Endothelial cell of umbilical vein (primary cell): ENCODE data around the gene BARX1. TPM values are rescaled to one million over a fixed set of nuclear protein-coding genes. Genes with fewer than 3 reads are reported as not detected.

Source experiments
- BruUV-seq: library from RNA; stranded (reverse); fragments of 400-500 nt; replicated peaks from 2 replicates; lab custom pipeline; 2021; lab: Mats Ljungman, UMichigan
- CTCF ChIA-PET: fragments of 300-600, 350-600 bp; sonication (Branson Sonifier 250); formaldehyde crosslinking; loops from one replicate; lab custom pipeline; 2021; ENCODE audit warnings: antibody characterized with exemption, inconsistent platforms; lab: Charles Lee
- POLR2A ChIA-PET: fragments of 300-600, 350-600 bp; sonication (Branson Sonifier 250); formaldehyde crosslinking; loops from one replicate; lab custom pipeline; 2021; ENCODE audit warnings: antibody characterized with exemption, inconsistent platforms; lab: Charles Lee
- DNase-seq: peaks from one replicate; pipeline ENCODE4 v3.0.0-alpha.2; 2011; ENCODE audit warnings: low read depth, low spot score
- FAIRE-seq: peaks from 2 replicates; lab custom pipeline; 2011; peaks lifted over from hg19 to GRCh38; lab: Jason Lieb, UNC
- H2AFZ ChIP-seq: 2 replicates; pipeline ENCODE4 v1.6.0; 2012; ENCODE audit warnings: low read depth, low read length, control low read depth, inconsistent platforms
- H3K27ac ChIP-seq: 2 replicates; pipeline ENCODE4 v1.5.1; 2011; ENCODE audit warnings: low read depth, mild to moderate bottlenecking, control low read depth, low read length, moderate library complexity; ENCODE audit not compliant: insufficient read depth
- H3K27me3 ChIP-seq, 2 experiments: 2 replicates each; pipeline versions ENCODE4 v1.6.0 to v1.6.1; 2011; ENCODE audit warnings: low read length in 2 of 2, mixed read lengths in 1 of 2; ENCODE audit not compliant: control insufficient read depth in 2 of 2, insufficient read depth in 2 of 2
- H3K36me3 ChIP-seq, 2 experiments: 2 replicates in 1 of 2; 3 replicates in 1 of 2; pipeline ENCODE4 v1.5.1; 2011; ENCODE audit warnings: low read length in 2 of 2, mild to moderate bottlenecking in 1 of 2, moderate library complexity in 1 of 2; ENCODE audit not compliant: control insufficient read depth in 2 of 2, insufficient read depth in 2 of 2; ENCODE audit errors: extremely low read depth in 1 of 2
- H3K4me1 ChIP-seq: 3 replicates; pipeline ENCODE4 v1.5.1; 2011; ENCODE audit warnings: mild to moderate bottlenecking, low read length; ENCODE audit not compliant: control insufficient read depth, insufficient read depth; ENCODE audit errors: extremely low read depth
- H3K4me2 ChIP-seq: 2 replicates; pipeline ENCODE4 v1.6.1; 2011; ENCODE audit warnings: low read length, control low read depth, mixed read lengths; ENCODE audit not compliant: insufficient read depth
- H3K4me3 ChIP-seq, 3 experiments: fragments of 200-600 bp in 1 of 3; sonication (generic), shearing (Covaris generic) in 1 of 3; replicated peaks in 1 of 3; 2 replicates each; pipeline ENCODE4 v1.5.1; 2011 to 2016; ENCODE audit warnings: control low read depth in 3 of 3, low read length in 3 of 3, mild to moderate bottlenecking in 2 of 3, inconsistent platforms in 1 of 3, low read depth in 1 of 3, moderate library complexity in 1 of 3; ENCODE audit not compliant: insufficient read depth in 1 of 3
- H3K79me2 ChIP-seq: 2 replicates; pipeline ENCODE4 v1.6.0; 2012; ENCODE audit warnings: low read length, inconsistent platforms; ENCODE audit not compliant: control insufficient read depth, insufficient read depth
- H3K9ac ChIP-seq: replicated peaks from 2 replicates; pipeline ENCODE3; 2011; ENCODE audit warnings: low read length, control low read depth; ENCODE audit not compliant: insufficient read depth; ENCODE audit errors: extremely low read depth
- H3K9me1 ChIP-seq: replicated peaks from 3 replicates; pipeline ENCODE4 v1.6.0; 2011; ENCODE audit warnings: mild to moderate bottlenecking, low read length; ENCODE audit not compliant: control insufficient read depth, insufficient read depth; ENCODE audit errors: extremely low read depth
- H3K9me3 ChIP-seq: replicated peaks from 2 replicates; pipeline ENCODE4 v1.5.1; 2012; ENCODE audit warnings: low read length, inconsistent platforms; ENCODE audit not compliant: control insufficient read depth, insufficient read depth
- H4K20me1 ChIP-seq: replicated peaks from 2 replicates; pipeline ENCODE3; 2011; ENCODE audit warnings: mild to moderate bottlenecking, low read length; ENCODE audit not compliant: control insufficient read depth, insufficient read depth; ENCODE audit errors: extremely low read depth
- CTCF ChIP-seq, 2 donors: IDR thresholded peaks; 1 replicate in 1 of 2; 2 replicates in 1 of 2; pipeline ENCODE4 v1.5.1; 2011; ENCODE audit warnings: low read length in 2 of 2, mild to moderate bottlenecking in 2 of 2, moderate library complexity in 2 of 2, control low read depth in 1 of 2, inconsistent platforms in 1 of 2, low read depth in 1 of 2; ENCODE audit not compliant: insufficient read depth in 1 of 2; ENCODE audit errors: extremely low read depth in 1 of 2
- EZH2 ChIP-seq: IDR thresholded peaks from 2 replicates; pipeline ENCODE4 v1.6.1; 2012; ENCODE audit warnings: borderline replicate concordance, low read depth, mild to moderate bottlenecking, moderate library complexity, low read length, inconsistent platforms; ENCODE audit not compliant: severe bottlenecking
- dilution Hi-C: fragments of 300-500 bp; cut with MboI; formaldehyde crosslinking; loops from one replicate; pipeline ENCODE4 v1.15.0; 2019; ENCODE audit warnings: low sequenced_read_pairs; ENCODE audit not compliant: extremely low pct_ligation_motif_present
- intact Hi-C: fragments of 100-400 bp; cut with micrococcal nuclease; formaldehyde crosslinking; loops from one replicate; pipeline ENCODE4 v1.10.0; 2022
- polyA plus RNA-seq, 4 experiments: library from polyadenylated mRNA; depleted of rRNA in 3 of 4; stranded (reverse) in 3 of 4; unstranded in 1 of 4; fragments of >200 nt; gene quantifications; 2 replicates each; pipeline versions ENCODE4 v1.2.1 to v1.2.3, GENCODE V29; 2011 to 2012; ENCODE audit warnings: missing spikeins in 1 of 4
- total RNA-seq: library from RNA; stranded (reverse); gene quantifications from 2 replicates; pipeline ENCODE4 v1.2.3, GENCODE V29; 2021

Gene BARX1
- total and polyA plus RNA-seq, 2 donors (not counting 3 experiments of a cell fraction or from before 2014, with no cell fraction given), result not detected

- TF ChIP-seq CTCF (IDR thresholded peaks at IDR 0.05; ENCODE audit: extremely low read depth in 1 of 2, insufficient read depth in 1 of 2, low read depth in 1 of 2, low read length in 2 of 2), result no peak
- peak; percentile 36 for TF ChIP-seq EZH2
- H3K9ac ChIP-seq, result no peak overlapping the region
- no peaks in the 10 kb centered on the region for H3K9me1 ChIP-seq
- BruUV-seq, result no TSS peak
- H3K4me3 ChIP-seq, result no peak overlapping the region
- DNase-seq (no peak), FAIRE-seq (no peak)
- no peaks in the 10 kb centered on the region for H4K20me1 ChIP-seq
- no peak overlapping the region for H2AFZ ChIP-seq
- H3K27ac ChIP-seq, result no peak overlapping the region
- H3K27me3 ChIP-seq, result peaks cover 59 to 60% of the 10 kb centered on the region in 2 experiments
- no peaks in the 10 kb centered on the region for H3K79me2 ChIP-seq
- no peaks in the 10 kb centered on the region for H3K9me3 ChIP-seq
- dilution Hi-C loops (no loop called here), intact Hi-C loops (no loop called here)
- no peak overlapping the region for H3K4me2 ChIP-seq
- CTCF ChIA-PET, result interaction anchor here (0.7 to 8.0 kb wide), 6 partner anchors 8 to 279 kb away, joined by 3 to 154 read pairs (median 6); no protein-coding TSS in a partner anchor
- no peaks in the 10 kb centered on the region for H3K36me3 ChIP-seq
- no peaks in the 10 kb centered on the region for H3K4me1 ChIP-seq
- POLR2A ChIA-PET, result no interaction called here
These were observed 6.1 kb upstream of the BARX1 start for GRCh38 chr9:93960971-93961841.
